Activated CD8-positive, alpha-beta memory T cell treated with anti-CD3 and anti-CD28 coated beads, Interleukin-2, amount 10 ng/mL, durations not matched to agents 7 days and 5 days (primary cell): ENCODE measurements around the gene TSPAN16. TPM values are rescaled to one million over a fixed set of nuclear protein-coding genes. Genes with fewer than 3 reads are reported as not detected.
"Not testable (repeated sequence)": the region's sequence is repeated elsewhere in the genome, so short reads cannot be mapped to it uniquely, and the experiment has no call there.

Experiments used
- ATAC-seq: fragments of 150-1000 bp; cut with Tn5 transposase; one replicate; pipeline ENCODE4 v1.10.0; 2021; ENCODE audit warnings: moderate library complexity
- CTCF ChIA-PET: fragments of 350-600 bp; sonication (Branson Sonifier 250); formaldehyde crosslinking; loops from one replicate; lab custom pipeline; 2021; ENCODE audit warnings: antibody characterized with exemption; lab: Charles Lee
- DNase-seq: peaks from one replicate; pipeline ENCODE4 v3.0.0-alpha.2; 2020
- H3K27ac Mint-ChIP-seq: one replicate; pipeline ENCODE4 v1.8.0; 2021; ENCODE audit warnings: mild to moderate bottlenecking, mixed read lengths
- H3K27me3 Mint-ChIP-seq: one replicate; pipeline ENCODE4 v1.8.0; 2021; ENCODE audit warnings: mixed read lengths
- H3K36me3 Mint-ChIP-seq: one replicate; pipeline ENCODE4 v1.8.0; 2021; ENCODE audit warnings: mild to moderate bottlenecking, mixed read lengths
- H3K4me1 Mint-ChIP-seq: one replicate; pipeline ENCODE4 v1.8.0; 2021; ENCODE audit warnings: mixed read lengths
- H3K4me3 Mint-ChIP-seq: one replicate; pipeline ENCODE4 v1.8.0; 2021; ENCODE audit warnings: mild to moderate bottlenecking, moderate library complexity, mixed read lengths
- H3K9me3 Mint-ChIP-seq: one replicate; pipeline ENCODE4 v1.8.0; 2022; ENCODE audit warnings: low read depth, mixed read lengths
- total RNA-seq, 2 experiments: library from RNA; stranded (reverse); gene quantifications; one replicate each; pipeline ENCODE4 v1.2.3, GENCODE V29; 2021

Gene TSPAN16
- total RNA-seq, 2 experiments from 2014 or later = not detected

- H3K4me3 Mint-ChIP-seq = peak within 1 kb of the TSS; percentile 92
- H3K27ac Mint-ChIP-seq = peak within 1 kb of the TSS; percentile 95
- peaks cover 21% of the 10 kb centered on the region for H3K4me1 Mint-ChIP-seq
- ATAC-seq (peak; percentile 99), DNase-seq (peak; percentile 100)
- H3K27me3 Mint-ChIP-seq = no peaks in the 10 kb centered on the region
- H3K36me3 Mint-ChIP-seq = peaks cover 3% of the 10 kb centered on the region
- CTCF ChIA-PET = interaction anchor here (0.8 to 2.3 kb wide), 12 partner anchors 9 to 220 kb away, joined by 3 to 9 read pairs (median 4); partner anchors contain the start of genes ODAD3, PRKCSH and SWSAP1
- H3K9me3 Mint-ChIP-seq = peaks cover 5% of the 10 kb centered on the region
Observed at GRCh38 chr19:11346104-11346940, 50.4 kb downstream of the TSPAN16 start, which contains the start of the genes CCDC159 and TMEM205. Gene CCDC159, plus strand, starts transcription at chr19:11346519. Its CDS starts 88 bp downstream, at chr19:11346607. Gene TMEM205, minus strand, starts transcription at chr19:11346268. Its CDS starts 649 bp downstream, at chr19:11345619.

GRCh38 chr19:11347546-11348039 is 51.6 kb downstream of the TSPAN16 start:
- Mint-ChIP-seq H3K27ac (no peak overlapping the region), H3K4me1 (peaks cover 21% of the 10 kb centered on the region), H3K4me3 (peak overlapping the region; percentile 92), H3K9me3 (peaks cover 5% of the 10 kb centered on the region), H3K36me3 (peaks cover 3% of the 10 kb centered on the region), H3K27me3 (no peaks in the 10 kb centered on the region)
- DNase-seq (no peak), ATAC-seq (no peak)
- CTCF ChIA-PET = interaction anchor here (2.3 kb wide), 1 partner anchor 33 kb away, joined by 8 read pairs; no protein-coding TSS in a partner anchor

- Mint-ChIP-seq H3K27me3 (no peaks in the 10 kb centered on the region), H3K36me3 (peaks cover 3% of the 10 kb centered on the region), H3K4me3 (no peak overlapping the region), H3K9me3 (peaks cover 5% of the 10 kb centered on the region), H3K4me1 (peaks cover 21% of the 10 kb centered on the region), H3K27ac (no peak overlapping the region)
- DNase-seq (no peak), ATAC-seq (no peak)
- CTCF ChIA-PET = no interaction called here
Observed at GRCh38 chr19:11349171-11349570, 53.2 kb downstream of the TSPAN16 start.

- ATAC-seq, H3K27me3 Mint-ChIP-seq, CTCF ChIA-PET, DNase-seq, H3K36me3 Mint-ChIP-seq, H3K4me3 Mint-ChIP-seq, H3K27ac Mint-ChIP-seq, H3K9me3 Mint-ChIP-seq: not testable (repeated sequence)
- peaks cover 11% of the 10 kb centered on the region for H3K4me1 Mint-ChIP-seq
Observed at GRCh38 chr19:11354102-11354501, 58.1 kb downstream of the TSPAN16 start.

- H3K27me3 Mint-ChIP-seq = peaks cover 9% of the 10 kb centered on the region
- peaks cover 11% of the 10 kb centered on the region for H3K4me1 Mint-ChIP-seq
- H3K9me3 Mint-ChIP-seq = no peaks in the 10 kb centered on the region
- CTCF ChIA-PET = no interaction called here
- H3K4me3 Mint-ChIP-seq = peak within 1 kb of the TSS; percentile 22
- H3K36me3 Mint-ChIP-seq = no peaks in the 10 kb centered on the region
- H3K27ac Mint-ChIP-seq = no peak within 1 kb of the TSS
- peak; percentile 92 for ATAC-seq
- peak; percentile 86 for DNase-seq
Observed at GRCh38 chr19:11355160-11356073, 59.5 kb downstream of the TSPAN16 start, which contains the start of gene PLPPR2. Gene PLPPR2, plus strand, starts transcription at chr19:11355432. Its CDS starts 2,242 bp downstream, at chr19:11357674.

- Mint-ChIP-seq H3K27ac (no peak overlapping the region), H3K9me3 (no peaks in the 10 kb centered on the region), H3K4me1 (peaks cover 11% of the 10 kb centered on the region), H3K4me3 (peak overlapping the region; percentile 22), H3K27me3 (peaks cover 9% of the 10 kb centered on the region), H3K36me3 (no peaks in the 10 kb centered on the region)
- DNase-seq (no peak), ATAC-seq (no peak)
- CTCF ChIA-PET = no interaction called here
Observed at GRCh38 chr19:11356074-11356397, 60.1 kb downstream of the TSPAN16 start.

- H3K4me3 Mint-ChIP-seq = no peak overlapping the region
- no peak for DNase-seq
- no peaks in the 10 kb centered on the region for H3K36me3 Mint-ChIP-seq
- H3K27me3 Mint-ChIP-seq = peaks cover 9% of the 10 kb centered on the region
- peaks cover 11% of the 10 kb centered on the region for H3K4me1 Mint-ChIP-seq
- ATAC-seq = no peak
- CTCF ChIA-PET = no interaction called here
- no peaks in the 10 kb centered on the region for H3K9me3 Mint-ChIP-seq
- H3K27ac Mint-ChIP-seq = no peak overlapping the region
Observed at GRCh38 chr19:11356676-11357550, 61.0 kb downstream of the TSPAN16 start.

- H3K4me1 Mint-ChIP-seq = peaks cover 11% of the 10 kb centered on the region
- CTCF ChIA-PET = interaction anchor here (0.9 kb wide), 1 partner anchor 9 kb away, joined by 3 read pairs; no protein-coding TSS in a partner anchor
Observed at GRCh38 chr19:11359421-11359820, 63.5 kb downstream of the TSPAN16 start.

GRCh38 chr19:11361037-11361770 is 65.2 kb downstream of the TSPAN16 start:
- DNase-seq (no peak), ATAC-seq (peak; percentile 41)
- Mint-ChIP-seq H3K27ac (no peak overlapping the region), H3K4me3 (no peak overlapping the region), H3K27me3 (peaks cover 2% of the 10 kb centered on the region), H3K36me3 (no peaks in the 10 kb centered on the region), H3K4me1 (peaks cover 1% of the 10 kb centered on the region), H3K9me3 (no peaks in the 10 kb centered on the region)
- CTCF ChIA-PET = interaction anchor here (1.4 kb wide), 1 partner anchor 68 kb away, joined by 8 read pairs; no protein-coding TSS in a partner anchor

More at GRCh38 chr19:11359421-11359820, 63.5 kb downstream of the TSPAN16 start:
- Mint-ChIP-seq H3K9me3 (no peaks in the 10 kb centered on the region), H3K4me3 (no peak overlapping the region), H3K27me3 (peaks cover 9% of the 10 kb centered on the region), H3K36me3 (no peaks in the 10 kb centered on the region), H3K27ac (no peak overlapping the region)
- ATAC-seq (no peak), DNase-seq (no peak)

- Mint-ChIP-seq H3K36me3 (no peaks in the 10 kb centered on the region), H3K27ac (no peak overlapping the region), H3K4me1 (no peaks in the 10 kb centered on the region), H3K9me3 (no peaks in the 10 kb centered on the region), H3K27me3 (no peaks in the 10 kb centered on the region), H3K4me3 (no peak overlapping the region)
- DNase-seq (no peak), ATAC-seq (no peak)
- CTCF ChIA-PET = no interaction called here
Observed at GRCh38 chr19:11361771-11362731, 66.1 kb downstream of the TSPAN16 start.

- no peaks in the 10 kb centered on the region for H3K9me3 Mint-ChIP-seq
- no peaks in the 10 kb centered on the region for H3K27me3 Mint-ChIP-seq
- H3K27ac Mint-ChIP-seq = no peak overlapping the region
- DNase-seq = no peak
- ATAC-seq = no peak
- H3K36me3 Mint-ChIP-seq = no peaks in the 10 kb centered on the region
- no peaks in the 10 kb centered on the region for H3K4me1 Mint-ChIP-seq
- CTCF ChIA-PET = interaction anchor here (0.8 kb wide), 1 partner anchor 70 kb away, joined by 4 read pairs; no protein-coding TSS in a partner anchor
- H3K4me3 Mint-ChIP-seq = no peak overlapping the region
Observed at GRCh38 chr19:11363881-11364280, 67.9 kb downstream of the TSPAN16 start.
